Activated T-cell treated with anti-CD3 and anti-CD28 coated beads for 4 hours (primary cell): ENCODE data around the gene CACNG7.

Experiments
- DNase-seq: peaks from one replicate; pipeline ENCODE4 v3.0.0-alpha.2; 2020

Gene CACNG7

GRCh38 chr19:53983457-53984289 lies 74.6 kb downstream of the CACNG7 start:
- no peak for DNase-seq

- DNase-seq, result no peak
Observed at GRCh38 chr19:53985863-53986262, 76.8 kb downstream of the CACNG7 start.

GRCh38 chr19:53988981-53989380 lies 79.9 kb downstream of the CACNG7 start:
- no peak for DNase-seq

GRCh38 chr19:53989600-53990533 lies 80.8 kb downstream of the CACNG7 start:
- DNase-seq, result no peak

GRCh38 chr19:53991224-53992113 lies 82.4 kb downstream of the CACNG7 start, which contains the start of gene CACNG6:
Gene CACNG6 (plus strand): TSS chr19:53991637. CDS start chr19:53992878, 1,241 bp downstream.
- DNase-seq, result no peak

- DNase-seq, result no peak
Observed at GRCh38 chr19:53992211-53992610, 83.1 kb downstream of the CACNG7 start.

- no peak for DNase-seq
Observed at GRCh38 chr19:53992815-53993214, 83.7 kb downstream of the CACNG7 start.

- DNase-seq, result no peak
Observed at GRCh38 chr19:53993448-53993847, 84.4 kb downstream of the CACNG7 start.
